HG02571 (cell line): Measurements from ENCODE around the gene ZNF407.

Source experiments
- ATAC-seq: cut with Tn5 transposase; IDR thresholded peaks from one replicate; pipeline ENCODE4 v1.9.1; 2021; ENCODE audit warnings: mild to moderate bottlenecking, moderate library complexity; ENCODE audit not compliant: unreplicated experiment

Gene ZNF407

DNA sequence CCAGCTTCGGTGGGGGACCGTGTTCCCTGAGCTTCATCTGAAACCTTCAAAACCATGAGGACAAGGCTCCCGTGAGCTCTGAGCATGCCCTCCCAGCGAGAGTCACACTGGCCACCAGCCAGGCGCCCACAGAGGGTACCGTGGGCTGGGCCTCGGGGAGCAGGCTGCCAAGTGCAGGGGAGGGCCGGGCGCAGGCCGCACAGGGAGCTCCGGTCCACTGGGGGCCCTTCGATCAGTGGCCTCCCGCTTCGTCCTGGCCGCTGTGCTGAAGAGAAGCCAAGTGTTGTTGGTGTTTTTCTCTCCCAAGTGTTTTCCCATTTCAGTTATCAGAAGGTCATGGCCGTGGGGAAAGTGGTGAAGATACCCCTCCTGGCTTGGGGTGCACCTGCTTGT is 466.8 kb downstream of the ZNF407 start:
- no peak for ATAC-seq

DNA sequence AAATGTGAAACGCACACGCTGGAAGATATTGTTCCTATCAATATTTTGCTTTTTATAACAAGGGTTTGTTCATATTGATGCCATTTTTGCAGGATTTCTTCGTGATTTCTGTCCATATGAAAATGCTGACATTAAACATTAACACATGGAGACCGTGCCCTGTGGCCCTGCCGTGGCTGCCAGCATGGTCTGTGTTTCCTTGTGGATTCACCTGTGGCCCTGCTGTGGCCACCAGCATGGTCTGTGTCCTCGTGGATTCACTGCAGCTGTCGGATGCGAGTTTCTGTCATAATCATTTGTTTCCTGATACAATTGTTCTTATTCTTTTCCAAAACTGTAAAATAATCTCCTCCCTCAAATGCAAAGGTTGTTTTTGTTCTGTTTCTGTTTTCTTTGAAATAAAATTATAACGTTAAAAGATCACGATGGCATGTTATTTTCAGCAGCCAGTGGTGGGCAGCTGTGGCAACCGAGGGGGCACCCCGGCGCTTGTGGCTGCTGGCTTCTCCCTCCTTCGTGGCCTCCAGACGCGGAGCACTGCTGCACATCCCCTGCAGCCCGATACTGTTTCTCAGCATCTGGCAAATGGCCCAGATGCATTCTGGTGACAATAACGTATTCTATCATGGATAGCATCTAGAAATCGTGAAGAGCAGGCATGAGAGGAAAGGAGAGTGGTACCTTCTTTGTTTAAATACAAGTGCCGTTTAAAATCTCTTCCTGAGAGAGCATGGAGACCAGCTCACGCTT is 467.8 kb downstream of the ZNF407 start:
- no peak for ATAC-seq

DNA sequence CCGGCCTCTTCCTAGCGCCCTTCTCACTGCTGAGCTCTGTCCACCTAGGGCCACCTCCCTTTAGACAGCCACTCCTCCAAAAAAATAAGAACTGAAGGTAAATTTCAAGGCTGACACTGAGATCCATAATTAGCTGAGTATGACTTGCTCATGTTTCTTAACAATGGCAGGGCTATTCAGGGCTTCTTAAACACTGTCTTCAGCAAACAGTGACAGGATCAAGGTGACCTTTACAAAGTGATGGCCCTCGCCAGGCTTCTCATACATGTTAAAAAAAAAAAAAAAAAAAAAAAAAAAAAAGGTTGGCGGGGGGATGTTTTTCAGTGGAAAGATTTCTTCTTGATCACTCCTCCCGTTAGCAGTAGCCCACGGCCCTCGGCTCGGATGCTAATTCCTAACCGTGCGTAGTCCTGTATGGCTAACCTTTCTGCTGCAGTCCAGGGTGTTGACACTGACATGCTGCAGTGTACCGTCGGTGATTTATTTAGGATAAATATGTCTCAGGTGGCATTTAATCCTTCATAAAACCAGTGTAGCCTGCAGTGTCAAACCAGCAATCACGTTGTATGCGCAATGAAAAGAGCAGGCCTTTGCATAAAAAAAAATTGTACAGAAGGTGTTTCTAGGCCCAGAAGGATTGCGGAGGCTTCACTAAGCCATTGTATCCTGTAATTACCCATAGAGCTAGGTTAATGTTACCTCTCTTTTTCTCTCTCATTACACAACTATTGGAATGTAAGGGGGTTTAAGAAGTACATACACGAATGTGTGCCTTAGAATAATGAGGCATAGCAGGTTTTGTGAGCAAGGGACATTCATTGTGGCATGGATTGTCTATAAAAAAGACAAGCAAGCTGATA is 468.6 kb downstream of the ZNF407 start:
- ATAC-seq = no peak

DNA sequence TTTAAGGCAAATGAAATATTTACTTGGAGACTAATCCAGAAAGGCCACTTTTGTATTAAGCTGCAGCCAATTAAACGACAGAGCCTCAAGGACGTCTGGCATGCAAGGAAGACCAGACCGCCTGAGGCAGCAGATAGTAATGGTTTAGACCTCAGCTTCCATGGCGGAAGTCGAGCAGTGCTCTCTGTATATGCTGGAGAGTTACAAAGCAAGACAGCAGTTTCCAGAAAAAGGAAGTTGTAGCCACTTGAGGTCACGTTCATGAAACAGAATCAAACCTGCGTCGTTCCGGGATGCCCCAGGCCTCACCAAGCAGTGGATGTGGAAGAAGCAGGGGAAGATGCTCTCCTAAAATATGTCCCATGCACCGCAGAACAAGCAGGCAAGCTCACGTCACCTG is 469.3 kb downstream of the ZNF407 start:
- ATAC-seq = no peak

DNA sequence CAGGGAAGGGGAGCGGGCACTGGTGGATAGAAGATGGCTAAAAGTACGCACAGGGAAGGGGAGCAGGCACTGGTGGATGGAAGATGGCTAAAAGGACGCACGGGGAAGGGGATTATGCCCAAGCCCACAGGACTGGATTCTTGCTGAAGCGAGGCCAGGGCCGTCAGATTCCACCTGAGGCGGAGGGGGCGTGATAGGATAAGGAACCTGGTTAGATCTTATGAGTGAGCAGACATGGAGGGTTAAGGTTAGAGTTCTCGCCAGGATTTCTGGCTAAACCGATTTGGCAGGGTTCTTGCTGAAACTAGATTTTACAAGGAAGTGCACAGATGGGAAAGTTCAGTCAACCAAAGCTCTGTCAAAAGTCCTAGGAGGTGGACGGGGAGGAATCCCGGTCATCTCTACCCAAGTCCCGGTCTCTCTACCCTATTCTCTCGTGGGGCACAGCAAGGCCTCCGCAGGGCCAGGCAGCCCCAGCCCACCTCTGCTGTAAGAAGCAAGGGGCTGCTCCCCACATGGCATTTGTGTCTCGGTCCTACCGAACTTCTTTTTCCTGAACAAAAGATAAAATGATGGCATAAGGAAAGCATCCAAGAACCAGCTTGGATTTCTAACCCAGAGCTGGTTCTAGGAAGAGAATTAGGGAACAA is 470.5 kb downstream of the ZNF407 start:
- ATAC-seq = no peak

DNA sequence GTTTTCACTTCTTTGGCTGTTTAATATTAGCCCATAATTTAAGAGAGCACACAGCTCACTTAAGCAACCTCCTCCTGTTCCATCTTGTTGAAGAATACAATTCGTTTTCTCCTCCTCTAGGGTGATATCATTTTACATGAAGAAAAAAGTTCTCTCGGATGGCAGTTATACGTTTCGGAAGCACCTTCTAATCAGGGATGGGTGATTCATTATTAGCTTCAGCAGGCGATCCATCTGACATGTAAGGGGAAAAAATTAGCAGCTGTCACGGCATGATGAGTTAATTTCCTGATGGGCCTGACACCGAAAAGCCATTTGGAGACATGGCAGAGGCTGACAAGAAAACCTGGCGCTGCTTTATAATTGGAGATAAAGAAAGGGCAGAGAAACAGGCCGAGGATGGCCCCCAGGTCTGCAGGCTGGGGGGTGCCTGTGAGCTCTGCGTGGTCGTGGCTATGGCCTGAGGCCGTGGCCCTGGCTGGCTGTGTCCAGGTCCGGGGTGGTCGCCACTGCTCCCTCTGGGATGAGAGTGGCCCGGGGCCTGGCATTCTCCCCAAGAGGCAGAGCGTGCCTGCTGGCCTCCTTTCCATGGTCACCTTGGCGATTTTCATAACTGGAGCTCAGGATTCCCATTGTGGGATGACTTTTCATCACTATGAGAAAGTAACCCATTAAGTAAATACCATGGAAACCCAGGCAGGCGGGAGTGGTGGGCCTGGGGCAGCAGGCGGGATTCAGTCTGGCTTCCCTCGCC is 471.2 kb downstream of the ZNF407 start:
- ATAC-seq = no peak

DNA sequence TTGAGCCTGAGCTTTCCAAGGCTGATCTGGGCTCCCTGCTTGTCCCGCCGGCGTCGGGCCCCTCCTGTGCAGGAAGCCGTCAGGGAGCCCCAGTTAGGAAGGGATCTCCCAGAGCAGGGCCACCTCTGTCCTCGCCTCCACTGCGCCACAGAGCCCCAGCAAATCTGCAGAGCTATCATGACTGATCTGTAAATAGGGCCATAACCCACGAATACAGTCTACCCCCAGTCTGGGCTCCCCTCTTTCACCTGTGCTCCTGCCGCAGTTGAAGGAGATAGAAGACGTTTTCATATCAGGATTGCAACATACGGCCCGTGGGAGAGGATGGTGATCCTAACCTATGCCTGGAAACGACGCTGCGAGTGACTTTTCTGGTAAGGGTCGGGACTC is 472.6 kb downstream of the ZNF407 start:
- no peak for ATAC-seq

DNA sequence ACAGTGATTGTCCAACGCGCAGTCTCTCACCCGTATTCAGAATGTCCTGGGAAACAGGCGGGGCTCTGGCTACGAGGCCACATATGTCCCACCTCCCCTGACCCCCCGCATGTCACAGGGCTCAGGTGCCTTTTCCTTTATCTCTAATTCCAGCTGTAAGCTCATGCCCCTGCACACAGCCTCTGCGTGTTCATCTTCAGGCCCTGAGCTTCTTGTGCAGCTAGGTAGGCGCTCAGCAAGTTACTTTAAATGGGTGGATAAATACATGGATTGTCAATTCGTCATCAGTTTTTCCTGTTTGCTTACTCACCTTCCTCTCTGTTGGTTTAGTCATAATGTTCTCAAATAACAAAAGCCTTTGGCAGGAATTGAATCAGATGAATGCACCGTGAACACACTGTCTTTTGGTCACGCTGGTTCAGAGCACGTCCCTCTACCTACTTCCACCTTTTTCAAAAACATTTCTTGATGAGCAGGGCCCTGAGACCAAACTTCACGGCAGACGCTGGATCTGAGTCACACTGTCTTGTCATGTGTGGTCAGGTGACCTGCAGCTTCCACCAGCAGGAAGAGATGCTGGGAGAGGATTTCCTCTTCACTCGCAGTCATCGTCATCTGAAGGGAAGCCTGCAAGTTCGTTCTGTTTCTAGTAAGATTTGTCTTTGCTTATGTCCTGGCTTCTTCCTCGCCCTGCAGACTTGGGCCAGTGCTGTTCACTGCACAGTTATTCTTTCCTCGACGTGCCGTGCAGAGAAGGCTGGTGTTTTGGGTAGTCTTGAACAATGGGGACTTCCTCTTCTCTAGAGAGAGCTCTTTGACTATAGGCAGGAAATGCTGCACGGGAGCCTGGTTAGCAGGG is 473.2 kb downstream of the ZNF407 start:
- ATAC-seq = peak; percentile 55

DNA sequence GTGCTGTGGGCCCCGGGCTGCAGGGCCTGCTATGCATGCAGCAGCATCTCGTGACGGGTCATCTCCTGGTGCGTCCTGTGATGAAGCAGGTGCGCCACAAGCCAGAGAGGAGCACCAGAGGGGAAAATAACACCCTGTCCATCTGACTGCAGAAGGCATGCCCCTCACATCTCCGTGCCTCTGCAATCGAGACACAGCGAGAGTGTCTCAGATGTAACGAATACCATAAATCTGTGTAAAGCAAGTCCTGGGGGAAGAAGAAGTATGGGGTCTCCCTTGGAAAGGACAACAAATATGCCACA is 473.8 kb downstream of the ZNF407 start:
- ATAC-seq = no peak

DNA sequence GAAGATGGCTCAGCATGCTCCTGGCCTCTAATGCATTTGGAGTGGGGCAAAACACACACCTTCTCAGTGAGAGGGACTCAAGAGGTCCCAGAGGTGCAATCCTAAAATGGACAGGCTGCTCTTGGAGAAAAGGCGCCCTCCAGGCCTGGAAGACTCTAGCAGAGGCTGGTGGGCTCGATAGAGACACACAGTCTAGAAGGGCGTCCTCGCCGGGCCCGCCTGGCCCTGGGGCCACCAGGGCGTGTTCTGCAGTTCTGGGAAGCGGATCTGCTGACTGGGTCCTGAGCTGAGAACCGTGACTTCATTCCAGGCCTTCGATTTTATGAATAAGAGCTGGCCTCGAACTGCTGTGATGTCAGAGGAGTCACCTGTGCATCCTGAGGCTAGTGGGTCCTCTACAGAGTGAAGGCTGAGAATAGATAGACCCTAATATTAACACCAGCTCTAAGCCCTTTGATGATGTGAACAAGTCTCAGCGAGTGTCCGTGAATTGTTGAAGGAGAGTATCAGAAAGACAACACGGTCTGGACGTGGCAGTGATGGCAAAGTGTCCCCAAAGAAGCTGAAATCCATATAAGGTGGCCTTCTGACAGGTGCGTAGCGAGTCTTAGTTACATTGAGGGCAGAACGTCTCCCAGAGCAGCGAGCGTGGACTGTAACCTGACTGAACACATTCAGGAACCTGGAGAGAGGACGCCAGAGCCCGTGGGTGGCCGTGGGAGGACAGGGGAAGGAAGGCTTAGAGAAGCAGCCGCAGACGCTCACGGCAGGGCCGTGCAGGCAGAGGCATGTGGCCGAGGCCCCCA is 474.4 kb downstream of the ZNF407 start:
- no peak for ATAC-seq

DNA sequence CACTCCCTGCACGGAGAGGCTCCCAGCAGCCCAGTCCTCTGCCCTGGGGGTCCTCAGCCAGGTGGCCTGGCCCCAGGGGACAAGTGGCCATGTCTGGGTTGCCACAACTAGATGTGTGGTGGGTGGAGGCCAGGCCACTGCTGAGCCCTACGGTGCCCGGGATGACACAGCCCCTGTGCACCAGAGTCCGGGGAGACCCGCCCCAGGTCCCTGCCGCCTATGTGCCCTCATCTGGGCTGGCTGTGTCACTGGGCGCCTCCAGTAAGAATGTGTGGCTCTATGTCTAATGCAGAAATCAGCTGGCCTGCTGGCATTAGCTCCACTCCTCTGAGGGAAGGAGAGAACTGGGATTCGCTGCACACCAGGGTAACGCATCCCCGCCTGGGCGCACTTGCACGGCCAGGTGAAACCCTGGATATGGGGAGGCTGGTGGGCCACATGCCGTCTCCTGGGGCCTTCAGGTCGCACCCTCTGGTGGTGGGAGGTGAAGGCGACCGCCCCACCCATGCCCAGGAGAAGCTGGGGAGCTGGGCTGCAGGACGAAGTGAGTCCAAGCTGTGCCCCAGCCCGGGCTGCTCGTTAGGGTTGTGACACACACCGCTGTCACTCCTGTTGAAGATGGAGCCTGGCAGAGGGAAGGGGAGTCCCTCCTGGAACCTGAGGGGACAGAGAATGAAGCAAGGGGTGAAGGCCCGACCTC is 475.2 kb downstream of the ZNF407 start:
- no peak for ATAC-seq

DNA sequence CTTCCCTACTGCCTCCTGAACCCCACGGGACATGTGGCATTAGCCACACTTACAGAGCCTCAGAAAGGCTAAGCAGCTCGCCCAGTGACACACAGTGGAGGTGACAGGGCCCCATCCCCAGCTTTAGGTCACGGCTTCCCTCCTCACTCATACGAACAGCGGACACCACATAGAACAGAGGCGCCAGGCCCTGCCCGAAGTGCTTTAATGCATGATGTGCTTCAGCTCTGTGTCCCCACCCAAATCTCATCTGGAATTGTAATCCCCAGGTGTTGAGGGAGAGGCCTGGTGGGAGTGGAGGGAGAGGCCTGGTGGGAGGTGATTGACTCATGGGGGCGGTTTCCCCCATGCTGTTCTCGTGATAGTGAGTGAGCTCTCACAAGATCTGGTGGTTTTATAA is 476.0 kb downstream of the ZNF407 start:
- no peak for ATAC-seq

DNA sequence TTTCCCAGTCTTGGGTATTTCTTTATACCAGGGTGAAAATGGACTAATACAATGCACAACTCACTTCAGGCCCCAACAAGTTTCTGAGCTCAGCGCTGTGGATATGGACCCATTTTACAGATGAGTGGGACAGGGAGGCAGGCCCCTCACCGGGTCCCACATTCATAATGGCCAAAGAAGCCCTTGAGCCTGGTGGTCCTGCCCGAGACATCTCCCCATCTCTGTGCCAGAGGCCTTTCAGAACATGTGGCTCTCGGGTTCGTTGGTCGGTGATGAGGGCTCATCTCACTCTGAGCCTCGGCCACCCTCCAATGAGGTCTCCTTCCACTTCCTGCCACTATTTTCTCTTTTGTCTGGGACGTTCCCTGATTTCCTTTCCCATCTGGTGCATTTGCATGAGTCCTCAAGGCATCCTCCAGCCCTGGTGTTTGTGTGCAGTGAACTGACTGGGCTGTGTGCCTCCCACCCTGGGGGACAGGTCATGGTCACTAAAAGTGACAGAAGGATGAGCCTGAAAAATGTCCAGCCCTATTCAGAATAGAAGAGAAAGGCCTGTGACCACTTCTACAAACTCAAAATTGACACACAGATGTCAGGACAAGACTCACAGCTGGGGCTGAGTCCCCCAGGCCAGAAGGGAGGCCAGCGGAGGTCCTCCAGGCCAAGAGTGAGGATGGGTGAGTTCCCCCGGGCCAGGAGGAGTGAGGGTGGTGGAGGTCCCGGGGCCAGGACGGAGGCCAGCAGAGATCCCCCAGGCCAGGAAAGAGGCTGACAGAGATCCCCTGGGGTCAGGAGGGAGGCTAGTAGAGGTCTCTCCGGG is 476.7 kb downstream of the ZNF407 start:
- no peak for ATAC-seq

DNA sequence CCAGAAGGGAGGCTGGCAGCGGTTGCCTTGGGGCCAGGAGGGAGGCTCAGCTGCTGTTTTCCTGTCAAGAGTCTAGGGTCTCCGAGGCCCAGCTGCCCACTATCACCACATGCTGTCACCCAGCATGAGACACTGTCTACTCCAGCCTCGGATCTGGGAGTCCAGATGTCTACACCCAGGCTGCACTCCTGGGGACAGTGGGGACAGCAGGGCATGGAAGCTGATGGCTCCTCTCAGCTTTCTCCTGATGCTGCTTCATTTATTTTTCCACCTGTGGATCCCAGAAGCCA is 477.3 kb downstream of the ZNF407 start:
- ATAC-seq = no peak

DNA sequence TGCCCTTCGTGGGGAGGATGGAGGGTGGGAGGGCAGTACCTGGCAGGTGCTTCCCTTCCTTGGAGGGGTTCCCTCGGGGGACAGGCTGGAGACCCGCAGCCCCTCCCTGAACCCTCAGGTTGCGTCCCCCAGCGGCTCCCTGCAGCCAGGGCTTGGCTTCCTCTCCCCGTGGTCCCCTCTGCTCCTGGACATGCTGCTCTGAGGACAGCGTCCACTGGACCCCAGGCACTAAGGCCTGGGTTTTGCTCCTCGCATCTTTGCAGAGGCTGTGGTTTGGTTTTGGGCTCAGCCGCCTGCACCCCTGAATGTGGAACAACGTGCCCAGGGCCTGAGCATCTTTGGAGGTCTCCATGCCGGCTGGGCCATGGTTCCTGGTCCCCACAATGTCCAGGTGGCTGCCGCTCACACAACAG is 477.8 kb downstream of the ZNF407 start:
- ATAC-seq = no peak

DNA sequence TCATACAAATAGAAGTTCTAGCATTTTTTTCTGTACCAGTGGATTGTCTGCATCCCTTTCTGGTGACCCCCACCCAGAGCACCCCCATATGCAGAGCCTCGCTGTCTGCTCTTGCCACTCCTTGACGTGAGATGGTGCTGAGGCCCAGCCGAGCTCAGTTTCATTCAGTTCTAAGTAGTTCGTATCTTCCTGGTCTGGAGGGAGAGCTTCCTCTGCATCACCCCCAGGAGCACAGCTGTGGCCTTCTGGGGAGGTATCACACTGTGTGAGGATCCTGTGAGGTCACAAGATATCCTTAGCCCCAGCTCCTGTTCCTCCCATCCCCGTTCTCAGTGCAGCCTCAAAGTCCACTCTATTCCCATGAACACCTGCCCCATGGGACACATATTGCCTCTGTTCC is 478.6 kb downstream of the ZNF407 start:
- no peak for ATAC-seq

DNA sequence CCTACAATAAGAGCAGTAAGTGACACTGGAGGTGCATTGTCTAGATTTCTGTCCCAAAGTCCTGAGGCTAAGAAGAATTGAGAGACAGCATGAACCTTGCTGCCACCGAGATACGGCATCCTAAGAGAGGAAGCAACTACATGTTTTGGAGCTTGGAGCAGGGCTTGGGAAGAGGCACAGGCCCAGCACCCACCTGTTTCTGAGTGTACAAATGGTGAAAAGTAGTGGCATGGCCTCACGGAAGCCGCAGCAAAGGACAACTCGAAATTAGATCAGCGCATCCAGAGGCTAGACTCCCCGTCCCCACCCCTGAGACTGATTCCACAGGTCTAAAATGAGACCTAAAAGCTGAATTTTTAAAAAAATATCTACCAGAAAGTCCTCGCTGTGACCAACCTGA is 483.8 kb downstream of the ZNF407 start:
- no peak for ATAC-seq

DNA sequence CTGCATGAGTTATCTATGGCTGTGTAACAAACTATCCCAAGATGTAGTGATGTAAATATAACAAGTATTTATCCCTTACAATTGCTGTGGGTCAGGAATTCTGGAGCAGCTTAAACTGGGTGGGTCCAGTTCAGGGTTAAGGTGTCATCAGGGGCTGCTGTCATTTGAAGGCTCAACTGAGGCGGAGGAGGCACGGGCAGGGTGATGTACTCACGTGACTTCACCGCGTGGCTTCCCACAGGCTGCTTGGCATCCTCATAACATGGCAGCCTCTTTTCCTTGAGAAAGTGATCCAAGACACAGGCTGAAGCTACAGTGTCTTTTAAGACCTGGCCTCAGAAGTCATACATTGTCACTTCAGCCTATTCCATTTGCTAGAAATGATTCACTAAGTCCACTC is 485.5 kb downstream of the ZNF407 start:
- ATAC-seq = no peak
